Activated T-helper 17 cell treated with anti-CD3 and anti-CD28 coated beads, Interleukin-2, amount 50 U/mL, for 72 hours (primary cell): ENCODE measurements around the gene VTCN1. TPM values are rescaled to one million over a fixed set of nuclear protein-coding genes. Genes with fewer than 3 reads are reported as not detected.

Source experiments
- ATAC-seq: fragments of 150-1000 bp; cut with Tn5 transposase; replicated peaks from 2 replicates; pipeline ENCODE4 v1.10.0; 2021; ENCODE audit warnings: mild to moderate bottlenecking, moderate library complexity
- H3K27ac Mint-ChIP-seq: one replicate; pipeline ENCODE4 v1.8.0; 2022; ENCODE audit warnings: mixed read lengths
- H3K27me3 Mint-ChIP-seq: one replicate; pipeline ENCODE4 v1.8.0; 2022; ENCODE audit warnings: mixed read lengths
- H3K36me3 Mint-ChIP-seq: one replicate; pipeline ENCODE4 v1.8.0; 2022; ENCODE audit warnings: low read depth, mild to moderate bottlenecking, mixed read lengths
- H3K4me1 Mint-ChIP-seq: one replicate; pipeline ENCODE4 v1.8.0; 2022; ENCODE audit warnings: mixed read lengths
- H3K4me3 Mint-ChIP-seq: one replicate; pipeline ENCODE4 v1.8.0; 2022; ENCODE audit warnings: mild to moderate bottlenecking, mixed read lengths
- H3K9me3 Mint-ChIP-seq: one replicate; pipeline ENCODE4 v1.8.0; 2022; ENCODE audit warnings: mixed read lengths
- total RNA-seq, 2 donors: library from RNA; stranded (reverse); gene quantifications; one replicate each; pipeline ENCODE4 v1.2.3, GENCODE V29; 2022

Gene VTCN1
- total RNA-seq, 2 donors from 2014 or later = not detected

- no peak for ATAC-seq
- H3K36me3 Mint-ChIP-seq = no peaks in the 10 kb centered on the region
- H3K4me1 Mint-ChIP-seq = no peaks in the 10 kb centered on the region
- H3K27me3 Mint-ChIP-seq = peaks cover 6% of the 10 kb centered on the region
- H3K4me3 Mint-ChIP-seq = no peak overlapping the region
- H3K27ac Mint-ChIP-seq = no peak overlapping the region
- no peaks in the 10 kb centered on the region for H3K9me3 Mint-ChIP-seq
These were observed 27.6 kb downstream of the VTCN1 start for GRCh38 chr1:117183112-117183511.

DNA sequence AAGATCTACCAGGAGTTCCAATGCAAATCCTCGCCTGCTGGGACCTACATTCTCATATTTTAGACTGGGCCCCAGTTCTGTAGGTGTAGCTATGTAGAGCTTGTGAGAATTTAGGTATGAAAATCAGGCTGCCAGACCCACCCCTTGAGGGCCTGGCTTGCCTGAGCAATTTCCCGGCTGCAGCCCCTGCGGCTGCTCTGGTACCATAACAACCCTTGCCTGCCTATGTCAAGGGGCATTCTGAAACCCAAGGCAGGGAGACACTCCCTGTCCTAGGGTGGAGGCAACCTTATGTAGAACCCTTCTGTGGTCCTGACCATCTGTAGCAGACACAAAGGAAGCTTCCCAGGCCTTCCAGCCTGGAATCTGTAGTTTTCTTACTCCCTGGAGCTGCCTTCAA lies 28.4 kb downstream of the VTCN1 start:
- no peak for ATAC-seq
- Mint-ChIP-seq H3K36me3 (no peaks in the 10 kb centered on the region), H3K9me3 (no peaks in the 10 kb centered on the region), H3K27me3 (peaks cover 3% of the 10 kb centered on the region), H3K4me3 (no peak overlapping the region), H3K27ac (no peak overlapping the region), H3K4me1 (no peaks in the 10 kb centered on the region)

GRCh38 chr1:117181630-117182041 lies 29.1 kb downstream of the VTCN1 start:
- no peak overlapping the region for H3K27ac Mint-ChIP-seq
- H3K27me3 Mint-ChIP-seq = peaks cover 3% of the 10 kb centered on the region
- no peaks in the 10 kb centered on the region for H3K9me3 Mint-ChIP-seq
- no peak for ATAC-seq
- H3K4me1 Mint-ChIP-seq = no peaks in the 10 kb centered on the region
- H3K36me3 Mint-ChIP-seq = no peaks in the 10 kb centered on the region
- H3K4me3 Mint-ChIP-seq = no peak overlapping the region

GRCh38 chr1:117180147-117180967 lies 30.4 kb downstream of the VTCN1 start:
- no peak for ATAC-seq
- H3K4me3 Mint-ChIP-seq = no peak overlapping the region
- no peaks in the 10 kb centered on the region for H3K4me1 Mint-ChIP-seq
- no peaks in the 10 kb centered on the region for H3K9me3 Mint-ChIP-seq
- no peak overlapping the region for H3K27ac Mint-ChIP-seq
- H3K27me3 Mint-ChIP-seq = no peaks in the 10 kb centered on the region
- no peaks in the 10 kb centered on the region for H3K36me3 Mint-ChIP-seq

- Mint-ChIP-seq H3K4me3 (no peak overlapping the region), H3K27me3 (no peaks in the 10 kb centered on the region), H3K9me3 (no peaks in the 10 kb centered on the region), H3K36me3 (no peaks in the 10 kb centered on the region), H3K27ac (no peak overlapping the region), H3K4me1 (no peaks in the 10 kb centered on the region)
- no peak for ATAC-seq
These were observed 31.3 kb downstream of the VTCN1 start for GRCh38 chr1:117179471-117179870.

GRCh38 chr1:117178756-117179155 lies 32.0 kb downstream of the VTCN1 start:
- Mint-ChIP-seq H3K9me3 (no peaks in the 10 kb centered on the region), H3K27me3 (peaks cover 3% of the 10 kb centered on the region), H3K27ac (no peak overlapping the region), H3K4me1 (no peaks in the 10 kb centered on the region), H3K36me3 (no peaks in the 10 kb centered on the region), H3K4me3 (no peak overlapping the region)
- no peak for ATAC-seq

DNA sequence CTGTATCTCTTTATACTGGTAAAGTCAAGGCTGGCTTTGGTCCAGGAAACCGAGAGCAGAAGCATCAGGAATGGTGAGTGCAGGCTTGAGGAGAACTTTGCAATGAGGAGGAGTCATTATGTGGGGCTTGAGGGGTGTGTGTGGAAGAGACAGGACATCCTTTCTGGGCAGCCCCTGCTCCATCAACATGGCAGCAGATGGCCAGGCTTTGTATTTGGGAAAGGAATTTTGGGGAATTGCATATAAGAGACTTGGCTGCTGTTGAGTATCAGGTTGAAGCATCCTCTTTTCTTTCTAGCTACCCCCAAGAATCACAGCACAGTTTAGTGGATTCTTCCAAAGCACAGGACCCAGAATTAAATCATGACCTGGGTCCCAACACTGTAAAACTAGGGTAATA lies 33.4 kb downstream of the VTCN1 start:
- Mint-ChIP-seq H3K27ac (no peak overlapping the region), H3K4me1 (no peaks in the 10 kb centered on the region), H3K4me3 (no peak overlapping the region), H3K36me3 (no peaks in the 10 kb centered on the region), H3K9me3 (no peaks in the 10 kb centered on the region), H3K27me3 (peaks cover 3% of the 10 kb centered on the region)
- no peak for ATAC-seq

GRCh38 chr1:117176579-117176978 lies 34.1 kb downstream of the VTCN1 start:
- peaks cover 3% of the 10 kb centered on the region for H3K27me3 Mint-ChIP-seq
- ATAC-seq = no peak
- no peaks in the 10 kb centered on the region for H3K36me3 Mint-ChIP-seq
- H3K4me1 Mint-ChIP-seq = no peaks in the 10 kb centered on the region
- no peaks in the 10 kb centered on the region for H3K9me3 Mint-ChIP-seq
- H3K27ac Mint-ChIP-seq = no peak overlapping the region
- no peak overlapping the region for H3K4me3 Mint-ChIP-seq

DNA sequence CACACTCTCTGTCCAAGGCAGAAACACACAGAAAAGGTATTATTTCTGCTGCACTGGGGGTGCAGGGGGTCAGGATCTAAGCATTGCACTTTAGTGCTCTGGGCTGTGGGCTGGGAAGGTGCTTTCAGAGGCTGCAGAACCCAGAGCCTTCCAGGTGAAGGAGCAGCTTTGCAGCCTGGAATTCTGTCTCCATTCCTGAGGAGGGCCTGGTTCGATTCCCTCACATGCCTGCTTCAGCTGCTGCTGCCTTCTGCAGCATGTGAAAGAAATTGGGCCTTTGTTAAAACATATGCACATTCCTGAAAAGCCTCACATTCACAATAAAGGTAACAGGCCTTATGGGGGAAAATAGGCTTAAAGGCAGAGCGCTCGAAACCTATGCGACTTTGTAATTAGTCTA lies 35.9 kb downstream of the VTCN1 start:
- H3K4me3 Mint-ChIP-seq = no peak overlapping the region
- H3K36me3 Mint-ChIP-seq = no peaks in the 10 kb centered on the region

DNA sequence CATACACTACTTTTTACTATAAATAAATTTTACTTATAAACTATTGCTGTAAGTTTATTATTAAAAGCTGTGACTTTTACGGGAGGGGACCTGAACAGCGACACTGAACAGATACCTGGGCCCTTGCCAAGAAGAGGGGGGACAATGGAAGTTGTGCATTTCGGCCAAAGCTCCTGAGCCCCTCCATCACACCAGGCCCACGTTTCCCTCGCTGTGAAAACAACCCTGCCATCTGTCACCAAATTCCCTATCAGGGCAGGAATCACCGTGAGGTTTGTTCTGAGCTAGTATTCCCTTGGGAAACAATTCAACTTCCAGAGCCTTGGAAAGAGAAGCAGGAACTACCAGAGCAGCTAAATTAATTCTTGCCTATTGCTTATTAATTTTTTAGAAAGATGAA lies 37.0 kb downstream of the VTCN1 start:
- ATAC-seq = no peak
- H3K27ac Mint-ChIP-seq = no peak overlapping the region
- H3K36me3 Mint-ChIP-seq = no peaks in the 10 kb centered on the region
- H3K4me1 Mint-ChIP-seq = no peaks in the 10 kb centered on the region
- H3K27me3 Mint-ChIP-seq = peaks cover 3% of the 10 kb centered on the region
- H3K9me3 Mint-ChIP-seq = no peaks in the 10 kb centered on the region
- H3K4me3 Mint-ChIP-seq = no peak overlapping the region

More for the DNA sequence above, 35.9 kb downstream of the VTCN1 start:
- H3K4me1 Mint-ChIP-seq = no peaks in the 10 kb centered on the region
- H3K9me3 Mint-ChIP-seq = no peaks in the 10 kb centered on the region
- H3K27ac Mint-ChIP-seq = no peak overlapping the region
- ATAC-seq = no peak
- H3K27me3 Mint-ChIP-seq = peaks cover 3% of the 10 kb centered on the region

DNA sequence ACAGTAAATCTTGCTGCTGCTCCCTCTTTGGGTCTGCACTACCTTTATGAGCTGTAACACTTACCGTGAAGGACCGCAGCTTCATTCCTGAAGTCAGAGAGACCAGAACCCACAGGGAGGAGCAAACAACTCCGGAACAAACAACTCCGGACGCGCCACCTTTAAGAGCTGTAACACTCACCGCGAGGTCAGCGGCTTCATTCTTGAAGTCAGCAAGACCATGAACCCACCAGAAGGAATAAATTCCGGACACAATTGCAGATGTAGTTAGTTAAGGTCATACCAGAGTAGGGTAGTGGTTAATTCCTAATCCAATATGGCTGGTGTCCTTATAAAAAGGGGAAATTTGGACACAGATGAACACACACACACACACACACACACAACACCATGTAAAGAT lies 37.7 kb downstream of the VTCN1 start:
- H3K27ac Mint-ChIP-seq = no peak overlapping the region
- H3K36me3 Mint-ChIP-seq = no peaks in the 10 kb centered on the region
- ATAC-seq = no peak
- no peaks in the 10 kb centered on the region for H3K9me3 Mint-ChIP-seq
- peaks cover 3% of the 10 kb centered on the region for H3K27me3 Mint-ChIP-seq
- H3K4me3 Mint-ChIP-seq = no peak overlapping the region
- H3K4me1 Mint-ChIP-seq = no peaks in the 10 kb centered on the region

- no peaks in the 10 kb centered on the region for H3K36me3 Mint-ChIP-seq
- no peak for ATAC-seq
- no peak overlapping the region for H3K4me3 Mint-ChIP-seq
- H3K9me3 Mint-ChIP-seq = no peaks in the 10 kb centered on the region
- peaks cover 7% of the 10 kb centered on the region for H3K27me3 Mint-ChIP-seq
- H3K27ac Mint-ChIP-seq = no peak overlapping the region
- no peaks in the 10 kb centered on the region for H3K4me1 Mint-ChIP-seq
These were observed 38.7 kb downstream of the VTCN1 start for GRCh38 chr1:117171900-117172511.

DNA sequence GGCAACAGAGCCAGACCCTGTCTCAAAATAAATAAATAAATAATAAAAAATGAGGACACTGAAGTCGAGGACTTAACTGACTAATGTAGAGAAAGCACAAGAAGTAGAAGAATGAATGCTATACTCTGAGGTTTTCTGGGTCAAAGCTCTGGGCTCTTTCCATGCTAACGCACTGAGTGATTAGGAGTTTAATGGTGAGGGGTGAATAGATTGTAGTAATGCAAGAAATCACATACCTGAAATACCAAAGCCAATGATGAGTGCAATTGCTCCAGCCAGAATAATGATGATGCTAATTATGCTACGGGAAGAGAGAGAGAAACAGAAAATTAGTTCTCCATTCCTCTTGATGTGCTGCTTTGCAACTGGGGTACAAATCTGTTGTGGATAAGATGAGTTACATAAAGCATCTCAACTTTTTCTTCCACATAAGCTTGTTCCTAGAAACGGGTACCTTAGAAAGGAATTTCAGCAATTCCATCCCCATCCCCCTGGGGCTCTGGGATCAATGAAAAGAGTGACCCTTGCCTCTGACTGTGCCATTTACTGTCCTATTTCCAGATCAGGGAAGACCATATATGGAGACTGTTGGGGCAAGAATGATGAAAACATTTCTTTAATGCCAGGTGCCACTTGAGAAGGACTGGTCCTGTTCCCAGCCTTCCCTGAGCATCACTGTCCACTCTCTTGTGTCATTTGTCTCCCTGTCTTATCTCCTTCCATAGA lies 40.7 kb downstream of the VTCN1 start:
- no peak for ATAC-seq
- H3K27me3 Mint-ChIP-seq = peaks cover 7% of the 10 kb centered on the region
- H3K27ac Mint-ChIP-seq = no peak overlapping the region
- H3K4me1 Mint-ChIP-seq = no peaks in the 10 kb centered on the region
- no peaks in the 10 kb centered on the region for H3K36me3 Mint-ChIP-seq
- H3K9me3 Mint-ChIP-seq = no peaks in the 10 kb centered on the region
- no peak overlapping the region for H3K4me3 Mint-ChIP-seq

GRCh38 chr1:117167402-117167801 lies 43.3 kb downstream of the VTCN1 start:
- ATAC-seq = no peak
- Mint-ChIP-seq H3K27ac (no peak overlapping the region), H3K4me1 (no peaks in the 10 kb centered on the region), H3K36me3 (no peaks in the 10 kb centered on the region), H3K27me3 (peaks cover 3% of the 10 kb centered on the region), H3K9me3 (no peaks in the 10 kb centered on the region), H3K4me3 (no peak overlapping the region)

GRCh38 chr1:117166076-117166475 lies 44.7 kb downstream of the VTCN1 start:
- ATAC-seq = no peak
- no peaks in the 10 kb centered on the region for H3K4me1 Mint-ChIP-seq
- no peak overlapping the region for H3K27ac Mint-ChIP-seq
- H3K4me3 Mint-ChIP-seq = no peak overlapping the region
- peaks cover 12% of the 10 kb centered on the region for H3K27me3 Mint-ChIP-seq
- H3K9me3 Mint-ChIP-seq = no peaks in the 10 kb centered on the region
- H3K36me3 Mint-ChIP-seq = no peaks in the 10 kb centered on the region
